ENCODE data around the gene NIPBL.

NIPBL gene

GRCh38 chr5:37060030-37060429 is 183.5 kb downstream of the NIPBL start:
- CTCF ChIA-PET = interaction anchor here (0.7 kb wide), 1 partner anchor 11 kb away, joined by 3 read pairs; no protein-coding TSS in a partner anchor
- H3K4me1 ChIP-seq (ENCODE audit: control extremely low read depth in 1 of 4, control insufficient read depth in 4 of 4, insufficient read depth in 4 of 4, low read length in 3 of 4) = no peaks in the 10 kb centered on the region

GRCh38 chr5:37063739-37064138 is 187.2 kb downstream of the NIPBL start:
- 100% methylated on average over 1 of the region's 7 CpGs for WGBS (ENCODE audit: insufficient coverage)
- no peak overlapping the region for H3K4me3 ChIP-seq (ENCODE audit: control insufficient read depth in 1 of 7, extremely low read depth in 1 of 7, insufficient read depth in 4 of 7, low read depth in 2 of 7, low read length in 6 of 7)
- H3K27ac ChIP-seq (ENCODE audit: insufficient read depth in 1 of 2, low read depth in 1 of 2, low read length in 2 of 2, poor library complexity in 1 of 2, severe bottlenecking in 2 of 2) = no peak overlapping the region
- no peak for DNase-seq
- no peaks in the 10 kb centered on the region for H3K9me3 ChIP-seq (ENCODE audit: control extremely low read depth in 1 of 5, control insufficient read depth in 4 of 5, insufficient read depth in 2 of 5, low read depth in 1 of 5, low read length in 4 of 5)
- ChIA-PET POLR2A (no interaction called here), CTCF (no interaction called here)
- no peaks in the 10 kb centered on the region for H3K4me1 ChIP-seq (ENCODE audit: control extremely low read depth in 1 of 4, control insufficient read depth in 4 of 4, insufficient read depth in 4 of 4, low read length in 3 of 4)
- peaks cover 7 to 56% (median 37%) of the 10 kb centered on the region in 4 experiments for H3K36me3 ChIP-seq (ENCODE audit: control insufficient read depth in 4 of 4, insufficient read depth in 4 of 4, low read length in 3 of 4)
- no peaks in the 10 kb centered on the region for H3K27me3 ChIP-seq (replicated peaks in 2 of 5; ENCODE audit: control insufficient read depth in 4 of 5, insufficient read depth in 5 of 5, low read length in 4 of 5)

More at GRCh38 chr5:37060030-37060429, 183.5 kb downstream of the NIPBL start:
- POLR2A ChIA-PET = no interaction called here
- peaks cover 11 to 66% (median 48%) of the 10 kb centered on the region in 4 experiments for H3K36me3 ChIP-seq (ENCODE audit: control insufficient read depth in 4 of 4, insufficient read depth in 4 of 4, low read length in 3 of 4)
- no peaks in the 10 kb centered on the region for H3K27me3 ChIP-seq (replicated peaks in 2 of 5; ENCODE audit: control insufficient read depth in 4 of 5, insufficient read depth in 5 of 5, low read length in 4 of 5)
- DNase-seq = no peak
- H3K9me3 ChIP-seq (ENCODE audit: control extremely low read depth in 1 of 5, control insufficient read depth in 4 of 5, insufficient read depth in 2 of 5, low read depth in 1 of 5, low read length in 4 of 5) = no peaks in the 10 kb centered on the region
- no peak overlapping the region for H3K4me3 ChIP-seq (ENCODE audit: control insufficient read depth in 1 of 7, extremely low read depth in 1 of 7, insufficient read depth in 4 of 7, low read depth in 2 of 7, low read length in 6 of 7)
- 91% methylated on average over 1 of the region's 1 CpG for WGBS (ENCODE audit: insufficient coverage)
- peak overlapping the region in 1 of 2 experiments; percentile 3 for H3K27ac ChIP-seq (ENCODE audit: insufficient read depth in 1 of 2, low read depth in 1 of 2, low read length in 2 of 2, poor library complexity in 1 of 2, severe bottlenecking in 2 of 2)

GRCh38 chr5:37064442-37064841 is 187.9 kb downstream of the NIPBL start:
- H3K4me1 ChIP-seq (ENCODE audit: control extremely low read depth in 1 of 4, control insufficient read depth in 4 of 4, insufficient read depth in 4 of 4, low read length in 3 of 4) = no peaks in the 10 kb centered on the region
- H3K4me3 ChIP-seq (ENCODE audit: control insufficient read depth in 1 of 7, extremely low read depth in 1 of 7, insufficient read depth in 4 of 7, low read depth in 2 of 7, low read length in 6 of 7) = no peak overlapping the region
- H3K36me3 ChIP-seq (ENCODE audit: control insufficient read depth in 4 of 4, insufficient read depth in 4 of 4, low read length in 3 of 4) = peaks cover 7 to 50% (median 33%) of the 10 kb centered on the region in 4 experiments
- WGBS (ENCODE audit: insufficient coverage) = 100% methylated on average over 6 of the region's 9 CpGs
- CTCF ChIA-PET = no interaction called here
- DNase-seq = no peak
- no peak overlapping the region for H3K27ac ChIP-seq (ENCODE audit: insufficient read depth in 1 of 2, low read depth in 1 of 2, low read length in 2 of 2, poor library complexity in 1 of 2, severe bottlenecking in 2 of 2)
- no peaks in the 10 kb centered on the region for H3K27me3 ChIP-seq (replicated peaks in 2 of 5; ENCODE audit: control insufficient read depth in 4 of 5, insufficient read depth in 5 of 5, low read length in 4 of 5)
- POLR2A ChIA-PET = no interaction called here
- no peaks in the 10 kb centered on the region for H3K9me3 ChIP-seq (ENCODE audit: control extremely low read depth in 1 of 5, control insufficient read depth in 4 of 5, insufficient read depth in 2 of 5, low read depth in 1 of 5, low read length in 4 of 5)

- POLR2A ChIA-PET = no interaction called here
- Histone ChIP-seq H3K9me3 (ENCODE audit: control extremely low read depth in 1 of 5, control insufficient read depth in 4 of 5, insufficient read depth in 2 of 5, low read depth in 1 of 5, low read length in 4 of 5) (no peaks in the 10 kb centered on the region), H3K27ac (ENCODE audit: insufficient read depth in 1 of 2, low read depth in 1 of 2, low read length in 2 of 2, poor library complexity in 1 of 2, severe bottlenecking in 2 of 2) (no peak overlapping the region), H3K4me1 (ENCODE audit: control extremely low read depth in 1 of 4, control insufficient read depth in 4 of 4, insufficient read depth in 4 of 4, low read length in 3 of 4) (no peaks in the 10 kb centered on the region), H3K4me3 (ENCODE audit: control insufficient read depth in 1 of 7, extremely low read depth in 1 of 7, insufficient read depth in 4 of 7, low read depth in 2 of 7, low read length in 6 of 7) (no peak overlapping the region), H3K27me3 (replicated peaks in 2 of 5; ENCODE audit: control insufficient read depth in 4 of 5, insufficient read depth in 5 of 5, low read length in 4 of 5) (no peaks in the 10 kb centered on the region), H3K36me3 (ENCODE audit: control insufficient read depth in 4 of 4, insufficient read depth in 4 of 4, low read length in 3 of 4) (peaks cover 0 to 2% (median under 1%) of the 10 kb centered on the region in 4 experiments)
- WGBS (ENCODE audit: insufficient coverage) = no CpG with 5 or more reads among the region's 1 CpG
- DNase-seq = no peak
- CTCF ChIA-PET = no interaction called here
These were observed 194.9 kb downstream of the NIPBL start for GRCh38 chr5:37071487-37071886.

- CTCF ChIA-PET = no interaction called here
These were observed 195.5 kb downstream of the NIPBL start for GRCh38 chr5:37071901-37072581.

GRCh38 chr5:37075399-37075950 is 198.9 kb downstream of the NIPBL start:
- Histone ChIP-seq H3K36me3 (ENCODE audit: control insufficient read depth in 4 of 4, insufficient read depth in 4 of 4, low read length in 3 of 4) (peaks cover 0 to 18% (median 4%) of the 10 kb centered on the region in 4 experiments), H3K27me3 (replicated peaks in 2 of 5; ENCODE audit: control insufficient read depth in 4 of 5, insufficient read depth in 5 of 5, low read length in 4 of 5) (no peaks in the 10 kb centered on the region), H3K4me1 (ENCODE audit: control extremely low read depth in 1 of 4, control insufficient read depth in 4 of 4, insufficient read depth in 4 of 4, low read length in 3 of 4) (no peaks in the 10 kb centered on the region), H3K9me3 (ENCODE audit: control extremely low read depth in 1 of 5, control insufficient read depth in 4 of 5, insufficient read depth in 2 of 5, low read depth in 1 of 5, low read length in 4 of 5) (no peaks in the 10 kb centered on the region), H3K27ac (ENCODE audit: insufficient read depth in 1 of 2, low read depth in 1 of 2, low read length in 2 of 2, poor library complexity in 1 of 2, severe bottlenecking in 2 of 2) (no peak overlapping the region), H3K4me3 (ENCODE audit: control insufficient read depth in 1 of 7, extremely low read depth in 1 of 7, insufficient read depth in 4 of 7, low read depth in 2 of 7, low read length in 6 of 7) (no peak overlapping the region)
- CTCF ChIA-PET = no interaction called here
- WGBS (ENCODE audit: insufficient coverage) = 100% methylated on average over 2 of the region's 3 CpGs
- no peak for DNase-seq
- POLR2A ChIA-PET = no interaction called here

More at GRCh38 chr5:37071901-37072581, 195.5 kb downstream of the NIPBL start:
- Histone ChIP-seq H3K36me3 (ENCODE audit: control insufficient read depth in 4 of 4, insufficient read depth in 4 of 4, low read length in 3 of 4) (no peaks in the 10 kb centered on the region), H3K4me3 (ENCODE audit: control insufficient read depth in 1 of 7, extremely low read depth in 1 of 7, insufficient read depth in 4 of 7, low read depth in 2 of 7, low read length in 6 of 7) (no peak overlapping the region), H3K27ac (ENCODE audit: insufficient read depth in 1 of 2, low read depth in 1 of 2, low read length in 2 of 2, poor library complexity in 1 of 2, severe bottlenecking in 2 of 2) (no peak overlapping the region), H3K9me3 (ENCODE audit: control extremely low read depth in 1 of 5, control insufficient read depth in 4 of 5, insufficient read depth in 2 of 5, low read depth in 1 of 5, low read length in 4 of 5) (no peaks in the 10 kb centered on the region), H3K27me3 (replicated peaks in 2 of 5; ENCODE audit: control insufficient read depth in 4 of 5, insufficient read depth in 5 of 5, low read length in 4 of 5) (no peaks in the 10 kb centered on the region), H3K4me1 (ENCODE audit: control extremely low read depth in 1 of 4, control insufficient read depth in 4 of 4, insufficient read depth in 4 of 4, low read length in 3 of 4) (no peaks in the 10 kb centered on the region)
- POLR2A ChIA-PET = no interaction called here
- no peak for DNase-seq
- 88% methylated on average over 1 of the region's 1 CpG for WGBS (ENCODE audit: insufficient coverage)

GRCh38 chr5:37077146-37077545 is 200.6 kb downstream of the NIPBL start:
- ChIA-PET CTCF (no interaction called here), POLR2A (no interaction called here)
- no CpG with 5 or more reads among the region's 1 CpG for WGBS (ENCODE audit: insufficient coverage)
- Histone ChIP-seq H3K27me3 (replicated peaks in 2 of 5; ENCODE audit: control insufficient read depth in 4 of 5, insufficient read depth in 5 of 5, low read length in 4 of 5) (no peaks in the 10 kb centered on the region), H3K4me3 (ENCODE audit: control insufficient read depth in 1 of 7, extremely low read depth in 1 of 7, insufficient read depth in 4 of 7, low read depth in 2 of 7, low read length in 6 of 7) (no peak overlapping the region), H3K4me1 (ENCODE audit: control extremely low read depth in 1 of 4, control insufficient read depth in 4 of 4, insufficient read depth in 4 of 4, low read length in 3 of 4) (no peaks in the 10 kb centered on the region), H3K36me3 (ENCODE audit: control insufficient read depth in 4 of 4, insufficient read depth in 4 of 4, low read length in 3 of 4) (peaks cover 0 to 18% (median 4%) of the 10 kb centered on the region in 4 experiments), H3K27ac (ENCODE audit: insufficient read depth in 1 of 2, low read depth in 1 of 2, low read length in 2 of 2, poor library complexity in 1 of 2, severe bottlenecking in 2 of 2) (no peak overlapping the region), H3K9me3 (ENCODE audit: control extremely low read depth in 1 of 5, control insufficient read depth in 4 of 5, insufficient read depth in 2 of 5, low read depth in 1 of 5, low read length in 4 of 5) (no peaks in the 10 kb centered on the region)
- DNase-seq = no peak

All from common myeloid progenitor, CD34-positive (primary cell).